NCI-H1436 treated with DMSO at 0.1 percent for 48 hours (cell line): ENCODE data around the gene PAM16.
"Not testable (repeated sequence)": the region's sequence is repeated elsewhere in the genome, so short reads cannot be mapped to it uniquely, and the experiment has no call there.

Experiments
- DNase-seq: peaks from one replicate; lab custom pipeline; 2025; lab: John Stamatoyannopoulos, UW

PAM16 gene

DNA sequence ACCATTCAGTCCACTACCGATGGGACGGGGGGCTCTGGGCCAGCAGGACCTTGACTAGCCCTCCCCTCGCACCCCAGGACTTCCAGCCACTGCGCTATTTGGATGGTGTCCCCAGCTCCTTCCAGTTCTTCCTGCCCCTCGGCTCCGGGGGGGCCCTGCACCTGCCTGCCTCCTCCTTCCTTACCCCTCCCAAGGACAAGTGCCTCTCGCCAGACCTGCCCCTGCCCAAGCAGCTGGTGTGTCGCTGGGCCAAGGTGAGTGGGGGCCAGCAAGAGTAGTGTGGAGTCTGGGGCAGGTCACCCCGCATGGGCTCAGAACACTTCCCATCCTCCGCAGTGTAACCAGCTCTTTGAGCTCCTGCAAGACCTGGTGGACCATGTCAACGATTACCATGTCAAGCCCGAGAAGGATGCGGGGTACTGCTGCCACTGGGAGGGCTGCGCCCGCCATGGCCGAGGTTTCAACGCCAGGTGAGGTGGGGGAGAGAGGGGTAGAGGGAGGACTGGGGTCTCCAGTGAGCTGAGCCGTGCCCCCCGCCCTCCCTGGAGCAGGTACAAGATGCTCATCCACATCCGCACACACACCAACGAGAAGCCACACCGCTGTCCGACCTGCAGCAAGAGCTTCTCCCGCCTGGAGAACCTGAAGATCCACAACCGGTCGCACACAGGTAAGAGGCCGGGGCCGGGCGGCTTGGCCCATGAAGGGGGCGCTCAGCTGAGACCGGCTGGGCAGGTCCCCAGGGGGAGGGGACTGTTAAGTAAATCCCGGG, 16.2 kb downstream of the PAM16 start:
- no peak for DNase-seq

DNA sequence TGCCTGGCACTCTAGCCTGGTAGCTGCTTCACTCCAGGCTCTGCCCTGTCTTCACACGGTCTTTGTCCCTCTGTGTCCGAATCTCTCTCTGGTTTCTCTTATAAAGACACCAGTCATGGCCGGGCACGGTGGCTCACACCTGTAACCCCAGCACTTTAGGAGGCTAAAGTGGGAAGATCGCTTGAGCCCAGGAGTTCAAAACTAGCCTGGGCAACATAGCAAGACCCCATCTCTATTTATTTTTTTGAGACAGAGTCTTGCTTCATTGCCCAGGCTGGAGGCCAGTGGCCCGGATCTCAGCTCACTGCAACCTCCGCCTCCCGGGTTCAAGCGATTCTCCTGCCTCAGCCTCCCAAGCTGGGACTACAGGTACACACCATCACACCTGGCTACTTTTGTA, 17.4 kb downstream of the PAM16 start:
- DNase-seq: not testable (repeated sequence)

DNA sequence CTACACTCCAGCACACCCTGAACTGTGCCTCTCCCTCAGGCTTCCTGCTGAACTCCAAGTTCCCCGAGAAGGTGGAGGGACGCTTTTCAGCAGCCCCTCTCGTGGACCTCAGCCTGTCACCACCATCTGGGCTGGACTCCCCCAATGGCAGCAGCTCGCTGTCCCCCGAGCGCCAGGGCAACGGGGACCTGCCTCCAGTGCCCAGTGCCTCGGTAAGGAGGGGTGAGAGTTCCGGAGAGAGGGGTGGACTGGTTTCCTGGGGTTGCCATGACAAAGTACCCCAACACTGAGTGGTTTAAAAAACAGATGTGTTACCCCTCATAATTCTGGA, 17.8 kb downstream of the PAM16 start:
- no peak for DNase-seq

DNA sequence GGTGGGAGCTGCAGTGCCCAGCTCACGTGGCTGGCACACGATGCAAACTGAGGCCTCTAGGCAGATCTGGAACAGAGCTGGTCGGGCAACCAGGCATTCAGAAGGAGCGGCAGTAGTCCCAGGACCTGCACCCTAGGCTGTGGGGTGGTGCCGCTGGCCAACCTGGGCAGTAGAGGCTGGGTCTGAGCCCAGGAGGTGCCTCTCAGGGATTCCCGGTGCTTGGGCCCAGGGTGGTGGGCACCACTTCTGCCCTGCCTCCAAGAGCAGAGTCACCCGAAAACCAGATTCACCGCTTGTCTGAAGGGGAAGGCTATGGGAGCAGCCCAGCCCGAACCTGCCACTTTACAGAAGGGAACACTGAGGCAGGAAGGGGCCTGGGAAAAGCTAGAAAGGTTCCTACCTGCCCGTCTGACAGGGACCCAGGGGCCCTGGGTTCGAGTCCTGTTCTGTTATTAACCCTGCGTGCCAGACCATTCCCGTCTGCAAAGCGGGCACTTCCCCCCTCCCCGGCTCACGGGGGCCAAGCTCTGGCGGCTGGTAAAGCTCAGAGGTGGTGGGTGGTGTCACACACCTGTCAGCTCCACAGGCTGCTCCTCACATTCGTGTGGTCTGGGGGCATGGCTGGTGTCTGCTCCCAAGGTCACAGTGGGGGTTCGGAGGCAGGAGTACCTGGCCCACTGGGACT, 18.4 kb downstream of the PAM16 start:
- no peak for DNase-seq

DNA sequence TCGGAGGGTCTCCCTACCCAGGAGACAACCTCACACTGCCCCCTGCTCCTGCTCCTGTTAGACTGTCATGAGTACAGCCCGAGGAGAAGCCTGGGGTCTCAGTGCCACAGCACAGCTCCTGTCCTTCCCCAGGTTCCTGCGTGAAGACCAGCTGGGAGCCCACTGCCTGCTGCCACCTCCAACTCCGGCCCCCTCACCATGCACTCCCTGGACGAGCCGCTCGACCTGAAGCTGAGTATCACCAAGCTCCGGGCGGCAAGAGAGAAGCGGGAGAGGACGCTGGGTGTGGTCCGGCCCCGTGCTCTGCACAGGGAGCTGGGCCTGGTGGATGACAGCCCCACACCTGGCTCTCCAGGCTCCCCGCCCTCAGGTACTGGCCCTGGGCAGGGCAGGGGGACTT, 19.0 kb downstream of the PAM16 start:
- no peak for DNase-seq

DNA sequence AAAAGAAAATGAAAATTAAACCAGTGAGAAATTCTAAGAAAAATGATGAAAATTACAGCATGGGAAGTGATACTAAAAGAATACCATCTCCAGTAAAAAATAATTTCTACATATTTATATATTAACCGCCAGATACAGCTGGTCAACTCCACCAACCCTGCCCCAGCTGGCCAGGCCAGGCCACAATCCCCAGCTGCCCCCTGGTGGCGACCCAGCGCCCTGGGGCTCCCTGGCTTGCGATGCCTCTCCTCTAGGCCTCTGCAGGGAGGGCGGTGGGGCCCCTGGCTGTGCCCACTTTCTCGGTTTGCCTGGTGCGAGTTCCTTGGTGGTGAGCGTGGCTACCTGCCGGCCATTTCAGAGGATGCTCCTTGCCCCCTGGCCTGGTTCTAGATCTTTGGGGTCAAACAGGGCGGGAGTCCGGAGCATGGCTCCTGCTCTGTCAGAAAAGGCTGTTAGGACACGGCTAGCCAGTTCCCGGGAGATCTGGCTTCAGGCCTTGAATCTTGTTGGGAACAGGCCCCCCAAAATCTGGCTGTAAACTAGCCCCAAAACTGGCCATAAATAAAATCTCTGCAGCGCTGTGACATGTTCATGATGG, 20.7 kb downstream of the PAM16 start:
- no peak for DNase-seq

DNA sequence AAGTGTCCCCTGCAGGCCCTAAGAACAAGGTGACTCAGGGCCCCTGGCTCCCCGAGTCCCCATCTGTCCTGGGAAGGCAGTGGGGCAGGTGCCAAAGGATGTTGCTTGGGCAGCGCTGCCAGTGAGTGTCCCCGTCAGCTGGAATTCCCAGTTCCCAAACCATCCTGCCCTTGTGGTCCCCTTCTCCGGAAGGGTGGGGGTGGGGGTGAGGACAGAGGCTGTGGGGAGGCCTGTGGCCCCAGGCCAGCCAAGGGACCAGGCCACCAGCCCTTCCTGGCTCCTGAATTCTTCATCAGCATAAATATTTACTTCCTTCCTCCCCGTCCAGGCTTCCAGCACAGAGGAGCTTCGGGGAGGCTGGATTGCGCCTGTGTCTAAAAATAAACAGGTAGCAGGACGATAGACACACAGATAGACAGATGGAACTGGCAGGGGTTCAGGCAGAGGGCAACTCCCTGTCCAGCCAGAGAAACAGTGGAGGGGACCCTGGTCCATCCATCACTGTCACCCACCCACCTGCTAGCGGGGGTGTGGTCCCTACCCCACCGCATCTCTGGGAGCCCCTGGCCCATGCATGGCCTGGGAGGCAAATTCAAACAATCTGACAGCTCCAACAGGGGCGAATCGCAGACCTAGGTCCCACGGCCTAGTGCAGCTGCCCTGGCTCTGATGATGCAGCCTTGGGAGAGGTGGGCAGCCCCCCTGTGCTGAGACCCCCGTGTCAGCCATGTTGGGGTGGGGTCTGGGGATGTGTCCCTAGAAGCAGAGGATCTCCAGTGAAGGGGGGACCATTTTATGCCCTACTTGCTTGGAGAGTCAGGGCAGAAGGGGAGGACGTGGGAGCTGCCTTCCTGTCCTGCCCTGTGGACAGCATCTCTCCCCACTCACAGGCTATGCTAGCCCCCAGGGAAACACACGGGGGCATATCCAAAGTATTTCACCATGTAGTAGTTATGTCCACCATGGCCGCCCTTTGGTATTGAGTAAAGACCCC, 22.0 kb downstream of the PAM16 start:
- DNase-seq: no peak

DNA sequence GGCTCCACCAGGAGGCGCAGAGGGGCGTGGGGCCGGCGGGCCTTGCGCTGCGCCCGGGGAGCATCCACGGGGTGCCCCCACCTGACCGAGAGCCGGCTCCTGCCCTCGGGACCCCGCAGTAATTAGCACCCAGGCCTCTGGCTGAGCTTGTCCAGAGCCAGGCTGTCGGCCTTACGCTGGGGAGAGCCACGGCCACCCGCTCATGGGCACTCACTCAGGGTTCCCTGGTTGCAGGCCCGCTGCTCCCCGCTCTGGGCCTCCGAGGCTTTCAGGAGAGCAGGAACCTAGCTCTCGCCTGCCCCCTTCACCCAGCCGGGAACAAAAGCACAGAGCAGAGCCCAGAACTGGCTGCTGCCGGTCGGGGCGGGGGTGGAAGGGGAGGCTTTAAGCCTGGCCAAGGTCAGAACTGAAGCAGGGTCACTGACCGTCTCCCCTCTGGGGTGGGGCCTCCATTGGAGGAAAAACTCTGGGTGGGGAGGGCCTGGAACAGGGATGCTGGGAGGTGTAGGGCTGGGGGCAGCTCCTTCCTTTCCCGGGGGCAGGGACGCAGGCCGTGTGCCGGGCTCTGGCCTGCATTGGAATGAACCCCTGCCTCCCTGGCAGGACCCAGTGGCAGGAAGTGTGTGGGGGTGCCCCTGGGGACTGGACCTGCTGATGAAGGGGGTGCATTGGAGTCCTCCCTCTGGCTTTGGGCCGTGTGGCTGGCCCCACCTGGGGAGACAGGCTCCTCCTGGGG, 22.9 kb downstream of the PAM16 start:
- DNase-seq: no peak

DNA sequence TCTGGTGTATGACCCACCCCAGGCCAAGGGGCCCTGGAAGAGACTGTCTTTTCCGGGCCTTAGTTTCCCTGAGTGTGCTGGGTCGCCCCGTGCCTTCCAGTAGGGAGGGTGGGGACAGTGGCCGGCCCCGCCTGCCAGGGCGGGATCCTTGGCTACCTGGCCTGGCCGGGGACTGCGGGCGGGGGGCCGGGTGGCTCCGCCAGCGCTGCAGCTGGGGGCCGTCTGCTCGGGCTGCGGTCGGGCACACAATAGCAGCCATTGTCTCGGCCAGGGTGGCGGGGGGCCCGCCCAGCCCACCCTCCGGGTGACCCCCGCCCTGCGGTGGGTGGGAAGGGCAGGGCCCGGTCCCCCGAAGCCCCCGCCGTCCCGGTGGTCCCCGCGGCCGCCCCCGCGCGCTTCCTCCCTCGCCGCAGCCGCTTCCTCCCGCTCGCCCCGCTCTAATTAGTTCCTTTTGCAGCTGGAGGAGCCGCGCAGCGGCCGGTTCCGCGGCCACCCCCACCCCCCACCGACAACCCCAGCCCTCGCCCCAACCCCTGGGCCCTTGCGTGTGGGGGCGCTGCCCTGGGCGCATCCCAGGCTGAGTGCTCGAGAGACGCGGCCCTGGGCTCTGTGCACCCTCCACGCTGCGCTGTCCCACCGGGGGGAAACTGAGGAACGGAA, 23.6 kb downstream of the PAM16 start:
- no peak for DNase-seq

DNA sequence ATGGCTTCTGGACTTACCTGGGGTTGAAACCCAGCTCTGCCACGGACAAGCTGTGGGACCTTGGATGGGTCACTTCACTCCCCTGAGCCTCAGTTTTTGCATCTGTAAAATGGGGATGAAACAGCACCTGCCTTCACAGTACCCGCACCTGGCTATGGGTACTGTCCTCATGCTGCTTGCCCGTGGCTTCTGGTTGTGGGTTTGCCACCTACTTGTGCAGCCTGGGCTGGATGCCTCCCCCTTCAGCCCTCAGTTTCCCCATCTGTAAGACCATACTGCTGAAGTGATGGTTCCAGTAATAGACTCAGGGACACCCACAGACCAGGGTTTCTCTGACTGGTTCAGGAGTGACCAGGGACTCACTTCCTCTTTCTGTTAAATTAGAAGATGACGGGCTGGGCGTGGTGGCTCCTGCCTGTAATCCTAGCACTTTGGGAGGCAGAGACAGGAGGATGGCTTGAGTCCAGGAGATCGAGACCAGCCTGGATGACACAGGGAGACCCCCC, 25.8 kb downstream of the PAM16 start:
- DNase-seq: no peak

DNA sequence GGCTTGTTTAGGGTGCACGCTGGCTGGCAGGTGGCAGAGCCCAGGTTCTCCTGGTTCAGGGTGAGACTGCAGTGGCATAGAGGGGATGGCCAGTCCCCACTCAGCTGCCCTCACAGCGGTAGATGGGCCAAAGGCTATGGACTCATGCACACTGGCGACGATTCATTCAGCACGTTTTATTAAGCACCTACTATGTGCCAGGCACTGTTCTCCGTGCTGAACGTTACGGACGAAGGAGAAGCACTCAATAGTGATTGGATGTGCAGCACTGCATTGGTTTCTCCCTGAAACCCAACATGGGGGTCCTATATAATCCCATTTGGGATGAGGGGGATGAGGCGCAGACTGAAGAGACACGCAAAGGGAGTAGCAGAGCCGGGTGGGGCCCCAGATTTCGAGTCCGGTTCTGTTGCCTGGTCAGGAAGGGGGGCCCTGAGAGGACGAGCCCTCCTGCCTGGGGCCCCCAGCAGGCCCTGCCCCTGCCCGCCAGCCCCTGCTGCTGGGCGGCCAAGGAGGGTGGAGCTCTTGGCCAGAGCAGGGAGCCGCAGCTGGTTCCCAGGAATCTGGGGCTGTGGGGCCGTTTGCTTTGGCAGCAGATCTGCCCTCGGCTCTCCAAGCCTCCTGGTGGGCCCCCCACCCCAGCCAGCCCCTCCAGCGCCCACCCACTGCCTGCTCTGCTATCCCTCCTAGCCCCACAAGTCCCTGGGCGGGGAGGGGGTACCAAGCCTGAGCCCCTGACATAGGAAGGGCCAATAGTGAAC, 26.4 kb downstream of the PAM16 start:
- DNase-seq: no peak

DNA sequence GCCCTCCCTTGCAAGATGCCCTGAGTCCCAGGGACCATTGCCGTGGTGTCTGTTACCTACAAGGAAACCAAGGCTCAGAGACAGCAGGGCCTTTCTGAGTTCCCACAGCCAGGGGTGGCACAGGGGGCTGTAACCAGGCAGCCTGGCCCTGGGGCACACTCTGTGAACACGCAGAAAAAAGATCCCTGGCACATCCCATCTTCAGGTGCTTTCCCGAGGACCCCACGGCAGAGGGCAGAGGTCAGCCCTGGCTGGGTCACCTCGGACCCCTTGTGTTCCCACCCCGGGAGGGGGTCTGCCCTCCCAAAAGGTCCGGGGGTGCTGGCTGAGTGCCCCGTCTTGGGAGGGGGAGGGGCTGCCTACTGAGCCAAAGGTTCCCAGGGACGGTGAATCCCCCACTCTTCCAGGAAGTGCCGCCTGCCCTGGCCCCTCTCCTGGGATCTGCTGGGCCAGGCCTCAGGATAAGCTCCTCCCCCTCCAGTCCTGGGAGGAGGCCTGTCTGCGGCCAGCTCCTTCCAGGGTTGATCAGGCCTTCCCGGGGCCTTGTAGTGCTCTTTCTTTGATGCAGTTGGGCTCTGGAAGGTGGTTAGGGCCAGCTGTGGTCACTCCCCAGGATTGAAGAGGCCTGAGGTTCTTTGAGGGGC, 27.2 kb downstream of the PAM16 start:
- no peak for DNase-seq

DNA sequence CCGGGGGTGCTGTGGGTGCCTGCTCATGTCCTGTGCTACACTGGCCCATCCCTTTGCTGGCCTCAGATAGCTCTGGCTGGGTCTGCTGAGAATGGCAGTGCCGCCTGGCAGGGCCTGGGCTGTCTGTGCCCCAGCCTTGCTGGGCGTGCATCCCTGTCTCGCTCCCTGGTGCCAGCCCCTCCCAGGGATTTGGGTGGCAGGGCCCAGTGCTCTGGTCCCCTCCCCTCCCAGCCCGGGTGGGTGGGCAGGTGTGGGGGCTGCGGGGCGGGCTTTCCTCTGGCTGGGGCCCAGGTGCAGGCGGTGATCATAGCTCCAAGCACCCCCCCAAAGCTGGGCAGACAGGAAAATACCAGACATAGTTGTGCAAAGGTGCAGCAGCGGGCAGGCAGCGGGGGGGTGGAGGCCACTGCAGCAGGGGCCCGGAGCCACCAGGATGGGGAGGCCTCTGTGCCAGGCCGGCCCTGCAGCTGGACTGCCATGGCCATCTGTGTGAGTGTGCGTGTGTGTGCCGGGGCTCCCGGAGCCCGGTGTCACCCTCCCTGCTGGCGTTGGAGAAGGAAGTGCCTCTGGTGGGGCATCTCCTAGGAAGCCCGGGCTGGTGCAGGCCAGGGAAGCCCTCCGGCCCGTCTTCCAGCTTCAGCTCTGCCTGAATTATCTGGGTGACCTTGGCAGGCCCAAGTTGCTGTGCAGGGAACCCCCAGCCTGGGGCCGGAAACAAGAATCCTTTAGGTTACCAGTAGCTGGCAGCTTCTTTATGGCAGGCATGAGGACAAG, 27.9 kb downstream of the PAM16 start:
- no peak for DNase-seq

DNA sequence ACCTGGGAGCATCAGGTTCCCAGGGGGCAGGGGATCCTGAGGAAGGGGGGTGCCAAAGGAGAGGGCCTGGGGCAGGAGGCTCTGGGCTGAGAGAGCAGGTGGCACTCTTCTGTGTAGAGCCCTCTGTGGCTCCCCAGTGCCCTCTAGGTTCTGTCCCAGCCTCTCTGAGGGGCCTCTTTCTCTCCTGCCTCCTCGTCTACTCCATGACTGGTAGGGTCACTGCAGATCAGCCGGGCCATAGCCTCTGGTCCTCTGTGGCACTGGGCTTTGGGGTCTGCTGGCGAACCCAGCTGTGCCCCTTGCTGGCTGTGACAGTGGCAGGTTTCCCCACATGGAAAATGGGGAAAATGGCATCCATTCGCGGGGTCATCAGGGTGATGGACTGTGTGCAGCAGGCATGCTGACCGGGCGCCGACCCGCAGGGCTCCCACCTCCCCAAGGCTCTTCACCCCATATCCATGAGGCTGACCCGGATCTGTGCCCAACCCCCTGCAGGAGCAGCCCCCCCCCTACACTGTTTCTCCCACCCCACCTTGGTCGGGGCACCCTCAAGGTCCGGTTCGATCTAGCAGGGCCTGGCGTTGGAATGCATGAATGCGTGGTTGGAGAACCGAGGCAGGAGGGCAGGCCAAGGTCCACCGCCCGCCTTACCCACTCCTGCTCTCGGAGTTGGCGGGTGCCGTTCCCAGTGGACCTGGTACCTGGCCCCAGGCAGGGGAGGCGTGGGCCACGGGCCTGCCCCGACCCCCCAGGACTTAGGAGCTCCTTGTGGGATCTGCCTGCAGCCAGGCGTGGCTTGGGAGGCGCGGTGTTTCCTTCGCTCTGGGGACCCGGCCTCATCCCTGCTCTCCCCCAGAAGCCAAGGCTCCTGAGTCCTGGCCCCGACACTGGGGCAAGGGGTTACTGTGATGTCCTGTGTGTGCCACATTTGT, 28.7 kb downstream of the PAM16 start:
- no peak for DNase-seq

DNA sequence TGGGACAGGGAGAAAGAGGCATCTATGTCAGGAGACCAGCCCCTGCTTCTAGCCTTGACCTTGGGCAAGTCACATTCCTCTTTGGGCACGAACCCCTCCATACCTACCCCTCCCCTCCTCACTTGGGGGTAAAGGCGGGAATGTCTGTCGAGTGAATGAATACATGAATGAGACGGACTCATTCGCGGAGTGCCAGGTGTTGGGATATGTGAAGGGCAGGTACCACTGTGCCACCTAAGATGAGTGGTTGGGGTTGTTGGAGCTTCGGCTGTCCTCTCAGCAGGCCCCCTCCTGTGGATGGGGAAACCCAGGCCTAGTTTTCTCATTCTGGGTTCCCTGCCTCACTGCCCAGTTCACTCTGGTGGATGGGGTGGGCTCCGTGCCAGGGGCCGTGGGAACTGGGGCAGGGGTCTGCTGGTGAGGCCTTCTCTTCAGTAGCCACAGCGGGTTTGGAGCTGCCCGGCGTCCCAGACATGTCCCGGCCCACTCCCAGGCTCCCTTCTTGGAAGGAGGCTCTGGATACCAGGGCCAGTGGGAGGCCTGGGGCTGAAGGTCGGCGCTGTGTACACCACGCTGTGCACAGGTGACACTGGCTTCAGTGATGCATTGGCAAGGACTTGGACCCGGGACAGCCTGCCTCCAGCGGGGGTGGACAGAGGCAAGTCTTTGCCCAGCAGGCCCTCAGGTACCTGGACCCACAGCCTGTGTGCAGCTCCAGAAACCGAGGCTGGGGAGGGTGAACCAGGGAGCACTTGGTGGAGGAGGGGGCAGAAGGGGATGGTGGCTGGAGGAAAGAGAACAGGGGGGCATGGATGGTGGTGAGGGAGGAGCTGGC, 29.6 kb downstream of the PAM16 start:
- DNase-seq: no peak

DNA sequence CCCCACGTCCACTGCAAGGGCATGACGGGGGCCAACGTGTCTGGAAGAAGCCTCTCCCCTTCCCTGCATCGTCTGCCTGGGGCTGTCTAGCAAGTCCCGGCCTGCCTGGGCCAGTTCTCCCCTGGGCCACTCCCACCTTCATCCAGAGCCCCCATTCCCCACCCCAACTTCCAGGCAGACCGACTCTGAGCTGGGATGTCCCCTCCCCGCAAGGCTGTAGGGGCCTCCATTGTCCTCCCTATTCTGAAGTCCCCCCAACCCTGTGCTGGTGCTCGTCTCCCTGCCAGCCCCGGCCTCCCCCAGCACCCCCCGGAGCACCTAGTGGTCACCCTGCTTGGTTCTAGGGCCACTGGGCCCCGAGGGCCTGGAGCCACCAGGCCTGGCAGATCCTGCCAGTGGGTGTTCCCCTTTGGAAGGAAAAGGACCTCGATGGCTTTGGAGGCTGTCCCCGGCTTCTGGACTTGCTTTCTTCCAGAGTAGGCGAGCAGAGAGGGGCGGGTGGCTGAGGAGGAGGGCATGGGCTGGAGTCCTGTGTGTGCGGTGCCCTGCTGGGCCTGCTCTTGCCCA, 30.5 kb downstream of the PAM16 start:
- no peak for DNase-seq
